8988T (cell line): ENCODE measurements around the gene ADGRG3.
"Not testable (repeated sequence)": the region's sequence is repeated elsewhere in the genome, so short reads cannot be mapped to it uniquely, and the experiment has no call there.

Source experiments
- DNase-seq: peaks from one replicate; pipeline ENCODE4 v3.0.0; 2011

Gene ADGRG3

GRCh38 chr16:57697896-57698537 lies 29.9 kb downstream of the ADGRG3 start:
- DNase-seq: no peak

- DNase-seq: no peak
These were observed 30.8 kb downstream of the ADGRG3 start for GRCh38 chr16:57698812-57699405.

- DNase-seq: no peak
These were observed 31.4 kb downstream of the ADGRG3 start for GRCh38 chr16:57699481-57699880.

- no peak for DNase-seq
These were observed 31.8 kb downstream of the ADGRG3 start for GRCh38 chr16:57699899-57700298.

GRCh38 chr16:57700781-57701551 lies 32.9 kb downstream of the ADGRG3 start:
- DNase-seq: no peak

- DNase-seq: no peak
These were observed 33.8 kb downstream of the ADGRG3 start for GRCh38 chr16:57701759-57702371.

- DNase-seq: no peak
These were observed 35.4 kb downstream of the ADGRG3 start for GRCh38 chr16:57703416-57704010.

GRCh38 chr16:57704011-57704904 lies 36.2 kb downstream of the ADGRG3 start:
- no peak for DNase-seq

GRCh38 chr16:57704905-57705852 lies 37.1 kb downstream of the ADGRG3 start:
- DNase-seq: no peak

- DNase-seq: no peak
These were observed 38.6 kb downstream of the ADGRG3 start for GRCh38 chr16:57706717-57707116.

- no peak for DNase-seq
These were observed 39.2 kb downstream of the ADGRG3 start for GRCh38 chr16:57707331-57707730.

GRCh38 chr16:57708168-57708567 lies 40.1 kb downstream of the ADGRG3 start:
- no peak for DNase-seq

- no peak for DNase-seq
These were observed 41.6 kb downstream of the ADGRG3 start for GRCh38 chr16:57709663-57710062.

GRCh38 chr16:57711346-57711745 lies 43.2 kb downstream of the ADGRG3 start:
- DNase-seq: no peak

- DNase-seq: no peak
These were observed 43.9 kb downstream of the ADGRG3 start for GRCh38 chr16:57711993-57712392.

- not testable (repeated sequence) for DNase-seq
These were observed 44.5 kb downstream of the ADGRG3 start for GRCh38 chr16:57712569-57712968.

GRCh38 chr16:57713596-57713995 lies 45.5 kb downstream of the ADGRG3 start:
- DNase-seq: no peak

GRCh38 chr16:57714047-57714446 lies 45.9 kb downstream of the ADGRG3 start:
- DNase-seq: no peak

GRCh38 chr16:57720142-57720575 lies 52.1 kb downstream of the ADGRG3 start:
- DNase-seq: peak; percentile 72

GRCh38 chr16:57721356-57722209 lies 53.5 kb downstream of the ADGRG3 start:
- no peak for DNase-seq
